Measurements from ENCODE around the gene ARHGAP6.

DNA sequence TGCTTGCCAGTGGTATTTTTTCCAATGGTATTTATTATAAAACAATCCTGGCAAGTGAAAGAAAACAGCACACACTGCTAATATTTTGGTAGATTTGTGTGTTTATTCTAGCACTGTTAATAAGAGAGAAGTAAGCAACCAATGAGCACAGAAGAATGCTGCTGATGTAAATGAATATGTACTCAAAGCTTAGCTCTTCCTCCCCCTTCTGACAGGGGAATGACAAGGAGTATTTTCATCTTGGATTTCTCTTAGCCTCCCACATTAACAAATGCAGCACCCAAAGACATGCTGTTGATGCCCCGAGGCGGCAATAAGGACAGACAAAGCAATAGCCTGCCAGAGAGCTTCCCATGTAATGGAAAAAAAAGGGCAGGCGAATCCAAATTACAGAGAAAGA is 18.6 kb downstream of the ARHGAP6 start:
- TF ChIP-seq, protein P1, sequence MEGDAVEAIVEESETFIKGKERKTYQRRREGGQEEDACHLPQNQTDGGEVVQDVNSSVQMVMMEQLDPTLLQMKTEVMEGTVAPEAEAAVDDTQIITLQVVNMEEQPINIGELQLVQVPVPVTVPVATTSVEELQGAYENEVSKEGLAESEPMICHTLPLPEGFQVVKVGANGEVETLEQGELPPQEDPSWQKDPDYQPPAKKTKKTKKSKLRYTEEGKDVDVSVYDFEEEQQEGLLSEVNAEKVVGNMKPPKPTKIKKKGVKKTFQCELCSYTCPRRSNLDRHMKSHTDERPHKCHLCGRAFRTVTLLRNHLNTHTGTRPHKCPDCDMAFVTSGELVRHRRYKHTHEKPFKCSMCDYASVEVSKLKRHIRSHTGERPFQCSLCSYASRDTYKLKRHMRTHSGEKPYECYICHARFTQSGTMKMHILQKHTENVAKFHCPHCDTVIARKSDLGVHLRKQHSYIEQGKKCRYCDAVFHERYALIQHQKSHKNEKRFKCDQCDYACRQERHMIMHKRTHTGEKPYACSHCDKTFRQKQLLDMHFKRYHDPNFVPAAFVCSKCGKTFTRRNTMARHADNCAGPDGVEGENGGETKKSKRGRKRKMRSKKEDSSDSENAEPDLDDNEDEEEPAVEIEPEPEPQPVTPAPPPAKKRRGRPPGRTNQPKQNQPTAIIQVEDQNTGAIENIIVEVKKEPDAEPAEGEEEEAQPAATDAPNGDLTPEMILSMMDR (conservative IDR thresholded peaks at IDR 0.05 in 1 of 2, IDR thresholded peaks at IDR 0.05 in 1 of 2; ENCODE audit: extremely low read depth in 1 of 2, insufficient read depth in 1 of 2, low read depth in 1 of 2, low read length in 2 of 2): no peak
- TF ChIP-seq EZH2 (IDR thresholded peaks at IDR 0.05; ENCODE audit: borderline replicate concordance, low read length): no peak

All from mammary epithelial cell (primary cell).